Measurements from ENCODE around the gene MINDY4. TPM values are rescaled to one million over a fixed set of nuclear protein-coding genes. Genes with fewer than 3 reads are reported as not detected.

MINDY4 gene
- total and polyA plus RNA-seq, 2 of the 4 experiments (the other 2 are of a cell fraction): 1.8 to 3.6 TPM

- no peak overlapping the region for H2BK20ac ChIP-seq (ENCODE audit: low read depth, low read length)
- CTCF ChIA-PET: no interaction called here
- H3K56ac ChIP-seq (ENCODE audit: extremely low read depth, insufficient read depth, low read length): no peak overlapping the region
- no peaks in the 10 kb centered on the region for H3K36me3 ChIP-seq (ENCODE audit: control insufficient read depth, insufficient read depth, low read length)
- intact Hi-C loops (cut with micrococcal nuclease): no loop called here
- H2BK15ac ChIP-seq (ENCODE audit: low read depth, low read length): no peak overlapping the region
- no peaks in the 10 kb centered on the region; the same call in 1 of the 2 replicates for H3K9me1 ChIP-seq (ENCODE audit: insufficient read depth, low read length)
- peaks cover 6% of the 10 kb centered on the region; the same call in 1 of the 2 replicates for H3K4me1 ChIP-seq (ENCODE audit: control insufficient read depth, insufficient read depth, low read length)
- no peak overlapping the region for H2AFZ ChIP-seq (replicated peaks; ENCODE audit: low read length, poor library complexity)
- H3K14ac ChIP-seq (replicated peaks; ENCODE audit: low read depth, low read length): no peak overlapping the region
- H2BK5ac ChIP-seq (ENCODE audit: low read depth, low read length, poor library complexity, severe bottlenecking): no peak overlapping the region
- H3K27me3 ChIP-seq (ENCODE audit: control insufficient read depth, insufficient read depth, low read length): 0 out of 2 replicates have a peak, but pooled peaks cover 3% of the 10 kb centered on the region
- H3K27ac ChIP-seq (ENCODE audit: insufficient read depth, low read length): no peak overlapping the region
- H3K4ac ChIP-seq (ENCODE audit: low read depth, low read length): no peak overlapping the region
- no peak overlapping the region for H3K23ac ChIP-seq (ENCODE audit: low read depth, low read length)
- no peak overlapping the region for H4K5ac ChIP-seq (ENCODE audit: low read depth, low read length)
- H4K8ac ChIP-seq (ENCODE audit: low read depth in 2 of 2, low read length in 2 of 2): no peak overlapping the region
- H3K4me3 ChIP-seq (ENCODE audit: insufficient read depth, low read depth, low read length): no peak overlapping the region
- no peak overlapping the region for H3K9ac ChIP-seq (ENCODE audit: low read depth, low read length)
- H2AK5ac ChIP-seq (ENCODE audit: low read depth, low read length): no peak overlapping the region
- no peaks in the 10 kb centered on the region; the same call in 1 of the 2 replicates for H4K20me1 ChIP-seq (ENCODE audit: insufficient read depth, low read length)
- no peak overlapping the region for H2AK9ac ChIP-seq (replicated peaks; ENCODE audit: low read depth, low read length, poor library complexity)
- BruUV-seq (replicated peaks): no TSS peak
- POLR2A ChIA-PET (ENCODE audit: unreplicated experiment): no interaction called here
- dilution Hi-C loops (cut with HindIII; ENCODE audit: low sequenced_read_pairs, unreplicated experiment): no loop called here
- no peak overlapping the region for H4K91ac ChIP-seq (ENCODE audit: insufficient read depth, low read depth, low read length)
- DNase-seq (no peak), ATAC-seq (ENCODE audit: low read depth) (no peak)
- in situ Hi-C loops (cut with MboI; ENCODE audit: low sequenced_read_pairs): no loop called here
- H3K4me2 ChIP-seq (ENCODE audit: low read depth, low read length): no peak overlapping the region
- H3K79me1 ChIP-seq (ENCODE audit: low read depth in 1 of 2, low read length in 2 of 2): no peaks in the 10 kb centered on the region
- H3K9me3 ChIP-seq (ENCODE audit: control insufficient read depth, insufficient read depth, low read length): no peaks in the 10 kb centered on the region
- H3K18ac ChIP-seq (ENCODE audit: low read depth, low read length): no peak overlapping the region
- no peak for TF ChIP-seq POLR2A (IDR thresholded peaks at IDR 0.05; ENCODE audit: low read depth, low read length)
- no peak for TF ChIP-seq CEBPB (IDR thresholded peaks at IDR 0.05; ENCODE audit: low read depth, low read length)
- no peak overlapping the region for H2BK120ac ChIP-seq (ENCODE audit: low read depth, low read length)
These were observed 113.7 kb downstream of the MINDY4 start for GRCh38 chr7:30884881-30885280.

All from IMR-90 (cell line).